GM21737 (cell line): ENCODE data around the gene ITGA2.
A peak's percentile ranks its signal among the peaks of the same experiment; 100 is the strongest.
"Not testable (repeated sequence)": the region's sequence is repeated elsewhere in the genome, so short reads cannot be mapped to it uniquely, and the experiment has no call there.

Experiments
- ATAC-seq: cut with Tn5 transposase; IDR thresholded peaks from one replicate; pipeline ENCODE4 v1.9.1; 2021; ENCODE audit warnings: mild to moderate bottlenecking, moderate library complexity; ENCODE audit not compliant: unreplicated experiment

ITGA2 gene

GRCh38 chr5:53092242-53092641, 103.1 kb downstream of the ITGA2 start:
- ATAC-seq = no peak

- no peak for ATAC-seq
These were observed 106.1 kb downstream of the ITGA2 start for GRCh38 chr5:53095217-53095616.

- ATAC-seq = peak; percentile 54
These were observed 106.9 kb downstream of the ITGA2 start for GRCh38 chr5:53095931-53096525.

GRCh38 chr5:53099546-53099945, 110.4 kb downstream of the ITGA2 start:
- ATAC-seq = no peak

GRCh38 chr5:53100606-53101005, 111.5 kb downstream of the ITGA2 start:
- no peak for ATAC-seq

- ATAC-seq = no peak
These were observed 116.6 kb downstream of the ITGA2 start for GRCh38 chr5:53105611-53106300.

GRCh38 chr5:53109056-53109442, 119.9 kb downstream of the ITGA2 start:
- ATAC-seq = peak; percentile 10

- peak; percentile 95 for ATAC-seq
These were observed 120.4 kb downstream of the ITGA2 start, which contains the start of gene MOCS2 for GRCh38 chr5:53109443-53110127. TSS of gene MOCS2 (minus strand) at chr5:53109757. CDS start at chr5:53107174, 2,583 bp downstream.

GRCh38 chr5:53110156-53110555, 121.0 kb downstream of the ITGA2 start:
- ATAC-seq = no peak

- no peak for ATAC-seq
These were observed 122.0 kb downstream of the ITGA2 start for GRCh38 chr5:53111139-53111538.

- ATAC-seq = not testable (repeated sequence)
These were observed 123.2 kb downstream of the ITGA2 start for GRCh38 chr5:53112307-53112706.

- ATAC-seq = no peak
These were observed 123.8 kb downstream of the ITGA2 start for GRCh38 chr5:53112909-53113308.

GRCh38 chr5:53113947-53114346, 124.8 kb downstream of the ITGA2 start:
- ATAC-seq = no peak

GRCh38 chr5:53114988-53115387, 125.8 kb downstream of the ITGA2 start:
- ATAC-seq = no peak

- ATAC-seq = no peak
These were observed 127.4 kb downstream of the ITGA2 start for GRCh38 chr5:53116597-53116996.

GRCh38 chr5:53118879-53119278, 129.7 kb downstream of the ITGA2 start:
- ATAC-seq = no peak

GRCh38 chr5:53120165-53120564, 131.0 kb downstream of the ITGA2 start:
- no peak for ATAC-seq

GRCh38 chr5:53123702-53124101, 134.6 kb downstream of the ITGA2 start:
- ATAC-seq = no peak

- no peak for ATAC-seq
These were observed 137.4 kb downstream of the ITGA2 start for GRCh38 chr5:53126521-53126920.

- no peak for ATAC-seq
These were observed 138.0 kb downstream of the ITGA2 start for GRCh38 chr5:53127107-53127506.

GRCh38 chr5:53128481-53128880, 139.3 kb downstream of the ITGA2 start:
- ATAC-seq = no peak

GRCh38 chr5:53130266-53130665, 141.1 kb downstream of the ITGA2 start:
- no peak for ATAC-seq
